Subcutaneous adipose tissue (tissue), 4 donors: Measurements from ENCODE around the gene SPOCK1. TPM values are rescaled to one million over a fixed set of nuclear protein-coding genes. Genes with fewer than 3 reads are reported as not detected.

Experiments used
- total RNA-seq, 4 donors: library from RNA; depleted of rRNA; stranded (reverse); fragments of >200 nt; gene quantifications; one replicate each; pipeline ENCODE4 v1.1.0, GENCODE V29; 2016
- TF ChIP-seq, protein P1 (sequence below): fragments of 450-650 bp; IDR thresholded peaks from one replicate; pipeline ENCODE4 v1.5.1; 2016; ENCODE audit warnings: low read depth, mild to moderate bottlenecking, control low read depth, antibody characterized with exemption, moderate library complexity

SPOCK1 gene
- total RNA-seq, 4 donors from 2014 or later, result 55.2 to 84.6 (median 70.1) TPM

DNA sequence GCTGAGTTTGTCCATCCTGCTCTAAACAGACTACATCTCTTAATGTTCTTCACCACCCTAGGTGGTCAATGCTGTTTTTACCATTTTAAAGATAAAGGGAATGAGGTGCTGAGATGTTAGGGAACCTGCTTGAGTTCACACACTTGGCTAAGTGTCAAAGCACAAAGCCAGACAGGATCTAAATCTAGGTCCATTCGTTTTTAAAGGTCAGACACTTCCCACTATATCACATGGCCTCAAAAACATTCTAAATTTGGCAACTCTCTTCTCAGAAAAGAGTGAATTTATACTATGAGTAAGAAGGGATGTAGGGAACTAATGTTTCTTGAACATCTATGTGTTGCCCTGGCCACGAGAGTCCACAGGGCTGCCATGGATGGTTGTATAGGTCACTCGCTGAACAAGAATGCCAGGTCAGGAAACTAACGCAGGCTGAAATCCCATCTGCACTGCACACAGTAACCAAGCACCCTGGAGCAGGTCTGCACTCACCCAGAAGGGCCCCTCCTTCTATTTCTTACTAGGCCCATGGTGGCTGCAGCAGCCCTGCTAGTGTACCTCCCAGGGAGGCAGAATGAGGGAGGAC, 213.0 kb downstream of the SPOCK1 start:
- TF ChIP-seq, protein P1, sequence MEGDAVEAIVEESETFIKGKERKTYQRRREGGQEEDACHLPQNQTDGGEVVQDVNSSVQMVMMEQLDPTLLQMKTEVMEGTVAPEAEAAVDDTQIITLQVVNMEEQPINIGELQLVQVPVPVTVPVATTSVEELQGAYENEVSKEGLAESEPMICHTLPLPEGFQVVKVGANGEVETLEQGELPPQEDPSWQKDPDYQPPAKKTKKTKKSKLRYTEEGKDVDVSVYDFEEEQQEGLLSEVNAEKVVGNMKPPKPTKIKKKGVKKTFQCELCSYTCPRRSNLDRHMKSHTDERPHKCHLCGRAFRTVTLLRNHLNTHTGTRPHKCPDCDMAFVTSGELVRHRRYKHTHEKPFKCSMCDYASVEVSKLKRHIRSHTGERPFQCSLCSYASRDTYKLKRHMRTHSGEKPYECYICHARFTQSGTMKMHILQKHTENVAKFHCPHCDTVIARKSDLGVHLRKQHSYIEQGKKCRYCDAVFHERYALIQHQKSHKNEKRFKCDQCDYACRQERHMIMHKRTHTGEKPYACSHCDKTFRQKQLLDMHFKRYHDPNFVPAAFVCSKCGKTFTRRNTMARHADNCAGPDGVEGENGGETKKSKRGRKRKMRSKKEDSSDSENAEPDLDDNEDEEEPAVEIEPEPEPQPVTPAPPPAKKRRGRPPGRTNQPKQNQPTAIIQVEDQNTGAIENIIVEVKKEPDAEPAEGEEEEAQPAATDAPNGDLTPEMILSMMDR, result no peak

DNA sequence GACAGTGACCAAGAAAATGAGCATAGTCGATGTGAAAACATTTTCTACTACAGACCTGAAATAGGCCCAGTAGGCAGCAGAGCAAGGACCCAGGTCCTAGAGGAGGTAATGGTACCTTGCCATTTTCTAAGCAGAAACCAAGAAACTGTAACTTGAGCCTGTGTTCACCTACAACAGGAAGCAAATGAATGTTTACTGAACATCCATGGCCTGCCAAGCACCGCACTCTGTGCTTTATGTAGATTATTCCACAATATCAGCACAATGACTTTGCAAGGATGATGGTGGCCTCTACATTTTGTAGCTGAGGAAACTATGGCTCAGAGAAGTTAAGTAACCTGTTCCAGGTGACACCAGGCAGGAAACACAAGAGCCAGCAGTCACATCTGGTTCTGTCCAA, 215.3 kb downstream of the SPOCK1 start:
- TF ChIP-seq, protein P1, result no peak

DNA sequence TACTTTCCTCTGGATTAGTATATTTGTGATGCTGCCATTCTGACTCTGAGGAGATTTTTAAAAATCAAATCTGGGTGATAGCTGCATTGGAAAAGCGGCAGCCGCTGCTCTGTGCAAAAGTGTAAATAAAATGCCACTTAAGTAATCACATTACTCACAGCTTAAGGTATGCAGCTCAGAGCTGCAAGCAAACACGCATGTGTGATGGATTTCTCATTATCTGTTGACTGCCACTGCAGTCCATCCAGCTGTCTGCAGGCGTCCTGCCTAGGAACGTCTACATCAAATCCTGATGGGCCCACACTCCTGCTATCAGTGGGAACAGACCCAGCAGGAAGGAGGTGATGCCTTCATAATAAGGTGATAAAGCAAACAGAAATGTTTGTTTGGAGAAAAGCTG, 216.9 kb downstream of the SPOCK1 start:
- TF ChIP-seq, protein P1, result no peak

DNA sequence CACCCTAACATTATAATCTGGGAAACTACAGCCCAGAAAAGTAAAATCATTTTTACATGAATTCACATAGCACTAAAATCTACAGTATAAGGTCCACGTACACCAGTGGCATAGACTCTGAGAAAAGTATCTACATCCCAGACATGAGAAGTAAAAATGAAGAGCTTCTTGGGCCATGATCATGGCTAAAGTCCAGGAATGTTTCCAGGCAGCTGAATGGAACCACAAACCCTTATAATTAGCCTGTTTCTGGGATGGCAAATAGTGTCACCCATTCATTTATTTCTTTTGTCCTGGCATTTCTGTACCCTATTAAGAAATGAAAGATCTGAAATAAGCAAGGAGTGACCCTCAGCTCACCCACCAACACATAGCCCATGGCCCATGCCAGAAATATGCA, 217.9 kb downstream of the SPOCK1 start:
- TF ChIP-seq, protein P1, result no peak

DNA sequence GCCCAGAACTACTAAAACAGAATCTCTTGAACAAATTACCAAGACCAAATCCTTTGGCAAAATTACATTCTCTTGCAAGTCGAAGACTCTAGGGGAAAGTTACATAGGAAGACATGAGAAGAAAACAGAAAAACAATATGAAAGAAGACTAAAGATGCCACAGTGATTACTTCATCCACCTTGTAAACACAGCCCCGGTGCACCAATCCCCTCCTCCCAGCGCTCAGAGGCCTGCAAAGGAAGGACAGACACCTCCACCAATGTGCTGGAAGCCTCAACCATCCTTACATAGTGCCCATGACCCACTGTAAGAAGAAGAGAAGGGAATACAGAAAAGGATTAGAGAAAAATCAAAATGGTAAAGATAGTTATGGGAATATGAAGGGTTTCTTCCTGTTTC, 218.5 kb downstream of the SPOCK1 start:
- TF ChIP-seq, protein P1, result no peak

DNA sequence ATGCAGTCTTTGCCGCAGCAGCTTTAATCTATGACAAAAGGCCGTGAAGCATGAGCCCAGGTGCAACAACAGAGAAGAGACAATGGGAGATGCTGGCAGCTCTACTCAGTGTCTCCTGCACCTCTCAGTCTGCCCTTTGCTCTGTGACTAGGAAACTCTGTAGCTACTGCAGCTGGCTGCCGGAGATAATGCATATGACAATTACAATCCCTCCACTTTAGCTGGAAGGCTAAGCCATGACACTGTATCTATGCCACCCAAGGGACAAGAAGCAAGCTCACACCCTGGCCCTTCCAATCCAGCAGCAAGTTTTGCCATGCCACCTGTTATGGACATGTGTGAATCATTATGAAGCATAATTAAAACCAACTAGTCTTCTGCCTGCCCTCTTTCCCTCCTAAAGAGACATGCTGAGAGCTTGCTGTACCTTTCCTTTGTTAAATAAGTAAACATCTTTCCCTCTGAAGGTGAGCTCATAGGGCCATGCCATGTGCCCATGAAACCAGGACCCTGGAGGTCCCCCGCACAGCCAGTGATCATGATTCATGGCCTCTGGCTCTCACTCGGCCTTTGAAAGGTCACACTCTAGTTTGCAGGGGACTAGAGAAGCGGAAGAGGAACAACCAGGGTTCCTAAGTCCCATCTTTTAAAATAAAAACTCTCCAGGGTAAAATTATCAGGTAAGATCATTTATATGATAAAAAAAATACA, 219.4 kb downstream of the SPOCK1 start:
- TF ChIP-seq, protein P1, result no peak

DNA sequence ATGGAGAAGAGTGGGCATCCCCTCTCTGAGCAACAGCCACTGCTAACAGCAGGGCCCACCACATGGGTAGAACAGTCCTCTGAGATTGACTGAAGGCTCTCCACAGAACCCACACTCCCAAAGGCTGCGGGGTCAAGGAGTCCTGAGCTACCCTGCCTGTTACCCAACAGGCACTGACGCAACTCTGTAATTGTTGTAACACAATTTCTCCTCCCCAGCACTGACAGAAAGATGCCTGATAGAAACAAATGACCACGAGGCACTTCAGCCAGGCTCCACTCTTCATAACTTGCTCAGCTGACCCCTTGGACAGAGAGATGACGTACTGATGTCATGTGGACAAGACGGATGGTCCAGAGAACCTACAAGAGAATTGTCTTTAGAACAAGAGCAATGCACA, 220.7 kb downstream of the SPOCK1 start:
- TF ChIP-seq, protein P1, result no peak
